ENCODE results near the gene FOXRED2. TPM values are rescaled to one million over a fixed set of nuclear protein-coding genes. Genes with fewer than 3 reads are reported as not detected.
"Not testable (repeated sequence)": the region's sequence is repeated elsewhere in the genome, so short reads cannot be mapped to it uniquely, and the experiment has no call there.

FOXRED2 gene
- 13.7 TPM for total RNA-seq

DNA sequence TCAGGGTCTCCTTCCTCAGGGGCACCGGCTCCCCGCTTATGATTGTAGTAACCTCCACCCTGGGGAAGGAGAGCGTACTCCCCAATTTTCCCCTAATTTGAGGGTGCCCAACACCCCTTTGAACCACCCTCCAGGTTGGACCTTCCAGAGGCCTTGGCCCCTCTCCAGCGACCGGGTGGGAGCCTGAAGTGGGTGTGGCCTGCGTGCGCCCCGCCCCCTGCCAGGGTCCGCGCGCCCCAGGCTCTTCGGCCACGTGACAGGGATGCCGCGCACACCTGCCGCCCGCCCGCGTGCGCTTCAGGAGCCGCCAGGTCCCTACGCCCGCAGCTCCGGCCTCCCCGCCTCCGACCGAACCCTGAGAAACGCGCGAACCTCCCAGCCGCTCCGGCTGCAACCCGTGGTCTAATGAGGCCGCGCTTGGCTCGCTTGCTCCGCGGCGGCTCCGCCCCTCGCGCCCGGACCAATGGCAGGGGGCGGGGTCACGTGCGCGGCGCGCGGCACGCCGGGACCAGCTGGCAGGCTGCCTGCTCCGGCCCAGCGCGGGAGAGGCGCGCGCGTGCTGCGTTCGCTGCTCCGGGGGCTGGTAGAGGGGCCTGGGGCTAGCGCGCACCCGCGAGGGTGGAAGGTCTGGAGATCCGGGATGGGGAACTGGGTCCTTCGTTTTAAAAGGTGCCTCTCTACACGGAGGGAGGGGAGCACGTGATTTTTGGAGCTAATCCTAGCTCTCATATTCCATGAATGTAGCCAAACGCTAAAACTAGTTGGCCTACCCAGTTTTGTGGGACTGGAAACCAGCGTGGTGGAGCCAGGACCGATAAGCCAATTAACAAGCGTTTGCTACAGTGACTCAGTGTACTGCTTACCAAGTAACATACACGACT, at the start of gene FOXRED2:
Gene FOXRED2, minus strand, starts transcription at position 404 of the 881 bp plus-strand sequence. CDS start 618 bp downstream, outside the sequence.
- intact Hi-C loops (cut with DNase I): no loop called here
- DNase-seq (ENCODE audit: low spot score) (peak; percentile 95), ATAC-seq (peak; percentile 91)

DNA sequence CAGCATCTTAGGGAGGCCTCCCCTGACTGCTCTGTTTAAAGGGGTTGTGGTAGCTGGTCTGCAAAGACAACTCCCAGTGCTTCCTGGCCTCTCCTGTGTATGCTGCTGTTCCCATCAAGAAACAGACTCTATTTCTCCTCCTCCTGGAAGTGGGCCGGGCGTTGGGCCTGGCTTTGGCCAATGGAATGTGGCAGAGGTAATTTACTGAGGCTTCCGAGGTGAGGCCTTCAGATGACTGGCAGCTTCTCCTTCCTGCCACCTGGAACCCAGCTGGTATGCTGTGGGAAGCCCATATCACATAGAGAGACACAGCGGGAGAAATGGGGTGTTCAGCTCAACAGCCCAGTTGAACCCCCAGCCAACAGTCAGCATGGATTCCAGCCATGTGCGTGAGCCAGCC, 47.3 kb upstream of the FOXRED2 start:
- intact Hi-C loops (cut with DNase I): no loop called here
- ATAC-seq: no peak
- DNase-seq (ENCODE audit: low spot score): no peak

DNA sequence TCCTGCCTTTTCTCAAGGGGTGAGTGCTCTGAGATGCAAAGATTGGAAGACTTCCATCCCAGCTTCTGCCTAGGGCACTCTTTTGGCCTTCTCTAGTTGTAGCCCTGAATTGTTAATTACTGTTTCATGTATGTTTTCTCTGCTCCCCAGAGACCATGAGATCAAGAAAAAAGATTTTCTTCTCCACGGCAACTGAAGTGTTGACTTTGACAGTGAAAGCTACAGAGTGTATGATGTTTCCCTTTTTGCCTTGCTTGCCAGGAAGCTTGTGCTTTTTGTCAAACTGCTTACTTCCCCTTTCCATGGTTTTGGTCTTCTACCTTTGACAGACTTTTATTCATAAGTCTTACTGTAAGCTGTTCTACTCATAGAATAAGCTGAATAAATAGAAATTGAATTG, 45.4 kb upstream of the FOXRED2 start:
- intact Hi-C loops (cut with DNase I): no loop called here
- DNase-seq (ENCODE audit: low spot score) (no peak), ATAC-seq (no peak)

DNA sequence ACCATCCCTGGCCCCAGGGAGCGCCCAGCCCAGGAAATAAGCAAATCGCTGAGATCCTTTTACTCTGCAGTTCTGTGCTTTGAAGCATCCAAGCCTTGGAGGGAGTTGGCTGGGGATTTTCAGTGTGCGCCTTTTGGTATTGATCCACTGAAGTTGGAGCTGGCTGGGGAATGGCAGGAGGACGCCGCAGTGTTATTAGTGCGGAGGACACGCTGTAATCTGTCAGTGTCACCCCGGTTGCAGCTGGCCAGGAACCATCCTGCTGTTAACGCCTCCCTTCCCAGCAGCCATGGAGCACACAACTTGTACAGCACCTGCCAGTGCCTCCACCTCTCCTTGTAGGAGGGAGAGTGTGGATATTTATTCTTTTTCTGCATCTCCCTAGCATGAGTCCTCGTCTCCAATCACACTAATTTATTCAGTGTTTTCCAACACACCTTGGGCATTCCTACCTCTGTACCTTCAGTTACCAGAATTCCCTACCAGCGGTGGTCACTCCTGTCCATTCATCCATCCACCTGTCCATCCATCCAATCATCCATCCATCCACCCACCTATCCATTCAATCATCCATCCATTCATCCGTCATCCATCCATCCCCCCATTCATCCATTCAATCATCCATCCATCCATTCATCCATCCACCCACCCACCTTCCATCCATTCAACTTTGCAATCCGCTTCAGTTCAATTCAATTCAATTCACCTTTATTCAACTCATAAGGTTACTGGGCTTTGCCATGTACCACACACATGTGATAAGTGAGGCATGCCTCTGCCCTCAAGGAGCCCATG, 44.1 kb upstream of the FOXRED2 start:
- intact Hi-C loops (cut with DNase I): no loop called here
- DNase-seq (ENCODE audit: low spot score) (no peak), ATAC-seq (no peak)

- ATAC-seq (no peak), DNase-seq (ENCODE audit: low spot score) (no peak)
- intact Hi-C loops (cut with DNase I): no loop called here
Observed at GRCh38 chr22:36549033-36549432, 42.2 kb upstream of the FOXRED2 start.

- DNase-seq (ENCODE audit: low spot score) (no peak), ATAC-seq (no peak)
- intact Hi-C loops (cut with DNase I): no loop called here
Observed at GRCh38 chr22:36548606-36549005, 41.8 kb upstream of the FOXRED2 start.

DNA sequence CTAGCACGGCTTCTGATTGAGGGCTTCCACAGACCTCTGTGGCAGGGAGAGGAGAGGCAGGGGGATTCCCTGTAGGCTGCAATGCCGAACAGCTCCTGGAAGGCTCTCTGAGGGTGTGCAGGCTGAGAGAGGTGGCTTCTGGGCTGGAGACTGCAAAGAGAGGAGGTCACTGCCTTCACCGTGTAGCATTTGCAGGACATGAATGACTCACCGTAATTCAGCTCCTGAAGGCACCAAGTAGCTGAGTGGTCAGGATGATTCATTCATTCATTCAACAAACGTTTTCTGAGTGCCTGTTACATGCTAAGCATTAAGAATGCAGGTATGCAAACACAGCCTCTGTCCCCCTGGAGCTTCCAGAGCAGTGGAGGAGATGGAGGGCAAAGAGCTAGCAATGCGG, 40.1 kb upstream of the FOXRED2 start:
- intact Hi-C loops (cut with DNase I): no loop called here
- no peak for DNase-seq (ENCODE audit: low spot score)
- no peak for ATAC-seq

DNA sequence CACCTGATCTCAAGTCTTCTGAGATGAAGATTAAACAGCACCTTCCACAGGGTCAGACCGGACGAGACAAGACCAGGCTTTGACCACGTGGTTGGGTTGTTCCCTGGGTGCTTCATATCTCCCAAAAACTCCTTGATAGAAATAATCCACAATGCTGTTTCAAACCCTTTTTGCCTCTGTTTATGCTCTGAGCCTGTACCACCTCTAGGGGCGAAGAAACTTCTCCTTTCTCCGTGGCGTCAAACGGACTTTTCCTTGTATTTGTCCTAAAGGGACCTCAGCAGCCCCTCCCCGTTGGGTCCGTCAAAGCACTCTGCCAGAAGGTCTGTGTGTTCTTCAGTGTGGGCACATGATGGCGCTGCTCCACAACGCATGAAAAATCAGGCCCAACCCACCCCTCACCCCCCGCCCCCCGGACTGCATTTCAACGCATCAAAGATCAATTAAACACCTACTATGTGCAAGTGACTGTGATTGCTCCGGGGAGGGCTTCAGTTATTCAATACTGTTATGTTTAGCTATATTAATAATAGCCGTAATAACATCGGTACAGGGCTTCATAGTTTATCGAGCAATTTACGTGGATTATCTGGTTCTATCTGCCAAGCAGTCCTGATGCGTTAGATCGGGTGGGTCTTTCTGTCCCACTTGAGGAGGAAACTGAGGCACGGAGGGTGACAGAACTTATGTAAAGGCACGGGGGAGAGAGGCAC, 39.4 kb upstream of the FOXRED2 start:
- intact Hi-C loops (cut with DNase I): no loop called here
- DNase-seq (ENCODE audit: low spot score) (no peak), ATAC-seq (peak; percentile 57)

DNA sequence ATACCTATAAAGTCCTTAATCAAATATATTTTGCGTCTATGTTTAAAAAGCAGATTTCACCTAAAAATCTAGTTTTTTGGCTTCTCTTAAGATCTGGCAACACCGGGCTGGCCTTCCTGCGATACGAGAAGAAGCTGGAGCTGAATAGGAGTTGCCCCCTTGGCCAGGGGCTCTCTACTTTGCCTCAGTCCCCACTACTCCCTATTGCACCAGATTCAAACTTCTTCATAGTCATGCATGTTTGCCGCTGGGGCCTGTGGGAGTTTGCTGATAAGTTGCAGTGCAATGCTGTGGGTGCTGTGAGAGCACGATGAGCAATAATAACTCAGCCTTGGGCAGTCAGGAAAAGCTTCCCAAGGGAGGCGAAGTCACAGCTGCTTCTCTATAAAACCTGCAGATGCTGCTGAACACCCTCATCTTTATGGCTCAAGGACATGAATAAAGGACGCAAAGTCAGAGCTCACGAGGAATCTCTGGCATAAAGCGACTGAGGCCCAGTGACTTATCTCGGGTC, 37.3 kb upstream of the FOXRED2 start:
- ATAC-seq: no peak
- intact Hi-C loops (cut with DNase I): no loop called here
- DNase-seq (ENCODE audit: low spot score): no peak

DNA sequence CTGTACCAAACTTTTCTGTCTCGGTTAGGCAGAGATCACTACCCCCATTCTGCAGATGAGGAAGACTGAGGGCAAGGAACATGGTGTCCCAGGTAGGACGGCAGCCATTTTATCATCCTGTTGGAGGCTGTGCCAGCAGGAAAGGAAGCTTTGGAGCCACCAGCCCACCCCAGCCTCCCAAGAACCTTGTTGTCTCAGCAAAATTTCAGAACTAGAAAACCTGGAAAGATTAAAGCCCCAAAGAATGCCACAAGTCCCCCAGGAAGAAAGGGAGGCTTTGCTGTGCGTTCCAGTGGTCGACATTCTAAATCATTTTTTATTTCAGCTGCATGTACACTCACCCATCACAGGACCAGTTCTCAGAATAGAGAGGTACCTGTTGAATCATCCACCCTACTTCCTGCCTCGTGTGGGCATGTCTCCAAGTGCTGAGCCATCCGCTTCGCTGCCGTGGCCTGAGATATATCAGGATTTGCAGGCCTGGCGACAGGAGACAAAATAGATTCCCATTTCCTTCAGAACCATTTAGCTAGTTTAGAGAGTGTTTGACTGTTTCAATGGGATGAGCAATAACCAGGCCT, 35.1 kb upstream of the FOXRED2 start:
- no peak for ATAC-seq
- no peak for DNase-seq (ENCODE audit: low spot score)
- intact Hi-C loops (cut with DNase I): no loop called here

DNA sequence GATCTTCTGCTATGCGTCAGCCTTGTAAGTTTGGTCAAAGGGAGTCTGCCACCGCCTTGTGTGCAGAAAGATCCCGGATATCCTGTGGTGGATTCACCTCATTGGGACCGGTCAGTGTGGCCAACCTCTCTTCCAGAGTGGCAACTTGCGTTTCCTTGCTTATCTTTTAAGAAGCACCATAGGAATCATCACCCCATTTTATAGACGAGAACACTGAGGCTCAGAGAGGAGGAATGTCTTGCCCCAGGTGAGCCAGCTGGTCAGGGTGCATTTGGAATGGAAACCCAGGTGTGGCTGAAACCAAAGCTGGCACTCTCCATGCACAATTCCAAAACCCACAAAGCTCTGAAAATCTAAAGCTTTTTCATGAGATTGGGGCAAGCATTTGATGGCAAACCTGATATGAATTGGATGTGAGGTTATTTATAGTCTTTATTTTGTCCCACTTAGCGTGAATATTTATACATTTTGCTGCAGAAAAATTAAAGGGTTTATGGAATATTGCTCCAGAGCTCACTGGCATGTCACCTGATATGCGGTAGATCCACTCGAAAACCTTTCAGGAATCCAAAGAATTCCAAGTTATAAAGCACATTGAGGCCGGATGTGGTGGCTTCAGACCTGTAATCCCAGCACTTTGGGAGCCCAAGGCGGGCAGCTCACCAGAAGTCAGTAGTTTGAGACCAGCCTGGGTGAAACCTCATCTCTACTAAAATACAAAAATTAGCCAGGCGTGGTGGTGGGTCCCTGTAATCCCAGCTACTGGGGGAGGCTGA, 34.2 kb upstream of the FOXRED2 start:
- no peak for ATAC-seq
- intact Hi-C loops (cut with DNase I): no loop called here
- DNase-seq (ENCODE audit: low spot score): no peak

GRCh38 chr22:36538529-36538928, 31.7 kb upstream of the FOXRED2 start:
- intact Hi-C loops (cut with DNase I): no loop called here

DNA sequence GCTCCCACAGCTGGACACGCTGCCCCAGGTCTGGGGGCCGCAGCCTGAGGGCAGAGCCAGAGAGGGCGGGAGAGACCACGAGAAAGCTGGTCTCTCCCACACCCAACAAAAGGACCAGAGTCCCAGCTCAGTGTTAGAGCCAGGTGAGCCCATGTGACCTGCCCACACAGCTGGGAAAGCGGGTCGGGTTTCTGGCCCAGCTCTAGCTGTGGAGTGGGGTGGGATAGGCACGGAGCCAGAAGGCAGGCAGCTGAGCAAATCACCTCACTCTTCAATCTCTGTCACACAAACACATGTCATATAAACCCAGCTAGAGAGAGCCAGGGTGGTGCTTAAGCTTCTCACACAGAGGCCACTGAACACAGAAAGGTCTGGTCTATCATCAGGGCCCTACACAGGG, 29.9 kb upstream of the FOXRED2 start:
- no peak for DNase-seq (ENCODE audit: low spot score)
- no peak for ATAC-seq
- intact Hi-C loops (cut with DNase I): no loop called here

More at GRCh38 chr22:36538529-36538928, 31.7 kb upstream of the FOXRED2 start:
- ATAC-seq: no peak
- DNase-seq (ENCODE audit: low spot score): no peak

DNA sequence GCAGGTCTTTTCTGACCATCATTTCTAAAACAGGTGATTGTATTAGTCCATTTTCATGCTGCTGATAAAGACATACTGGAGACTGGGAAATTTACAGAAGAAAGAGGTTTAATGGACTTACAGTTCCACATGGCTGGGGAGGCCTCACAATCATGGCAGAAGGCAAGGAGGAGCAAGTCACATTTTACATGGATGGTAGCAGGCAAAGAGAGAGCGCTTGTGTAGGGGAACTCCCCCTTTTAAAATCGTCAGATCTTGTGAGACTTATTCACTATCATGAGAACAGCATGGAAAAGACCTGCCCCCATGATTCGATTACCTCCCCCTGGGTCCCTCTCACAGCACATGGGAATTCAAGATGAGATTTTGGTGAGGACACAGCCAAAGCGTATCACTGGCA, 26.5 kb upstream of the FOXRED2 start:
- ATAC-seq; intact Hi-C loops (cut with DNase I); DNase-seq (ENCODE audit: low spot score): not testable (repeated sequence)

DNA sequence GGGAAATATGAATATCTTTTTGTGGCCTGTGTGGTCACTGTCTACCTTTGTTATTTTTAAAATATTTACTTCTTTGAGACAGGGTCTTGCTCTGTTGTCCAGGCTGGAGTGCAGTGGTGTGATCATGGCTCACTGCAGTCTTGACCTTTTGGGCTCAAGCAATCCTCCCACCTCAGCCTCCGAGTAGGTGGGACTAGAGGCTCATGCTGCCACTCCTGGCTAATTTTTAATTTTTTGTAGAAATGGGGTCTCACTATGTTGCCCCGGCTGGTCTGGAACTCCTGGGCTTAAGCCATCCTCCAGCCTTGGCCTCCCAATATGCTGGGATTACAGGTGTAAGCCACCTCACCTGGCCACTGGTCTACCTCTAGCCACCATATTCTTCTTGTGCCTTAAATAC, 25.6 kb upstream of the FOXRED2 start:
- intact Hi-C loops (cut with DNase I): no loop called here
- ATAC-seq (no peak), DNase-seq (ENCODE audit: low spot score) (no peak)

- intact Hi-C loops (cut with DNase I): no loop called here
- peak; percentile 97 for ATAC-seq
- peak; percentile 98 for DNase-seq (ENCODE audit: low spot score)
Observed at GRCh38 chr22:36528795-36529751, 22.2 kb upstream of the FOXRED2 start, which contains the start of gene EIF3D. EIF3D (minus strand) TSS chr22:36529166; CDS start chr22:36526121, 3,045 bp downstream.

DNA sequence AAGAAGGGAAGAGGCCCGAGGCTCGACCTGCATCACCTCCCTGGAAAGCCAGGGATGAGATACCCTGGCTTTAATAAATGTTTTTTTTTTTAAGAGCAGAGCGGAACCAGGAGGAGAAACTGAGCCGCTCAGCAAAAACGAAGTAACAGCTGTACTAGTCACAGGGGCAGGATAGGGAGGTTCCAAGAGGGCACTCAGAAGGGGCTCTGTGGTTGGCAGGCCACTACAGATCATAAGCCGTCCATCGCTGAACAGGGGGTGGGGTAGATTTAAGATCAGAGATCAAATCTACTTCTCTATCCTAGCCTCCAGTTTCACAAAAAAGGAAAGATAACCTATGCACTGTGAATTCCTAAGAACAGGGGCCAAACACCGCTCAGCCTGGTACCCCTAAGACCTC, 21.5 kb upstream of the FOXRED2 start:
- ATAC-seq: peak; percentile 15
- no peak for DNase-seq (ENCODE audit: low spot score)

More for the DNA sequence above, 21.5 kb upstream of the FOXRED2 start:
- intact Hi-C loops (cut with DNase I): no loop called here
